GM13976 (cell line): ENCODE measurements around the gene SPATC1L.
"Not testable (repeated sequence)": the region's sequence is repeated elsewhere in the genome, so short reads cannot be mapped to it uniquely, and the experiment has no call there.

Experiments
- DNase-seq: peaks from one replicate; pipeline ENCODE4 v3.0.0; 2012; ENCODE audit warnings: low spot score
- in situ Hi-C: fragments of 300-500 bp; cut with MboI; formaldehyde crosslinking; loops from one replicate; pipeline ENCODE4 v1.12.0; 2022; ENCODE audit warnings: low sequenced_read_pairs, mixed read lengths, inconsistent platforms; ENCODE audit not compliant: unreplicated experiment
- TF ChIP-seq, protein P1 (sequence below): IDR thresholded peaks from 2 replicates; pipeline ENCODE4 v1.5.1; 2012; ENCODE audit warnings: borderline replicate concordance, mild to moderate bottlenecking; ENCODE audit not compliant: insufficient read depth; ENCODE audit errors: extremely low read depth, missing control alignments, control extremely low read depth

SPATC1L gene

DNA sequence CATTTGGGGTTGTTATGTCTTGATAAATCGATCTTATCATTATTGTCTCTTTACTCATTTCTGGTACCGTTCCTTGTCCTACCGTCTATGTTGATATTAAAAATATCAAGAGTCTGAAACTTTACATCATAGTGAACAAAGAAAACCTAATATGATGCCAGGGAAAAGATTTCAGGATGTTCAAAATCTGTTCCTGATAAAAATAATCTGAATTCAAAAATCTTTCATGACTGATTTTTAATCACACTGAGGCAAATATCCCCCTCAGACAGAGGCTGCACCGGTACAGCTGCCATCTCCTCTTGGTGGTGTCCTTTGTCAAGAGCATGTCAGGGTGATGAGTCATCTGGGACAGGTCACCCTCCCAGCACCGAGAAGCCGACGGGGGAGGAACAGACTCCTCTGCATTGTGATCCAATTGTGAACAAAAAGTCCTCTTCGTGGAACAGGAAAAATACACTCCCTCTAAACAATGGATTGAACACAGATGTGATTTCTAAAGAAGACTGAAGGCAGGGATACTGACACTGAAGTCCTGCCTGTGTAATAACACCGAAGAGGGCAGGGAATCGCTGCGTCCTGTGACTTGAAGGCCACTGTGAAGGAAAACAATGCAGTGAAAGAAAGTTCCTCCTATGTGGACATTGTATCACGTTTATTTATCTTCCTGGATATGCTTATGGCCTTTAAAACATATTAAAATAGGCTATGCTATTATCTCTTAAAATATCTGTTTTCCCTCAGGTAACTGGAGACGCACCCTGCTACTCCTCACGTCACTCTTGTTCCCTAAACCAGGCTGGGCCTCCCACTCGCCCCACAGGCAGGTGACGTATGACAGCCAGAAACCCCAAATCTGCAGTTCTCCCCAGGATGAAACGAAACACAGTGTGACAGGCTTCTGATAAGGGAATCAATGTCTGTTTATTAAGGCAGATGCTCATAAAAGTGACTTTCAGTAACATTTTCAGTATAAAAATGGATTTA is 4.3 kb upstream of the SPATC1L start:
- TF ChIP-seq, protein P1, sequence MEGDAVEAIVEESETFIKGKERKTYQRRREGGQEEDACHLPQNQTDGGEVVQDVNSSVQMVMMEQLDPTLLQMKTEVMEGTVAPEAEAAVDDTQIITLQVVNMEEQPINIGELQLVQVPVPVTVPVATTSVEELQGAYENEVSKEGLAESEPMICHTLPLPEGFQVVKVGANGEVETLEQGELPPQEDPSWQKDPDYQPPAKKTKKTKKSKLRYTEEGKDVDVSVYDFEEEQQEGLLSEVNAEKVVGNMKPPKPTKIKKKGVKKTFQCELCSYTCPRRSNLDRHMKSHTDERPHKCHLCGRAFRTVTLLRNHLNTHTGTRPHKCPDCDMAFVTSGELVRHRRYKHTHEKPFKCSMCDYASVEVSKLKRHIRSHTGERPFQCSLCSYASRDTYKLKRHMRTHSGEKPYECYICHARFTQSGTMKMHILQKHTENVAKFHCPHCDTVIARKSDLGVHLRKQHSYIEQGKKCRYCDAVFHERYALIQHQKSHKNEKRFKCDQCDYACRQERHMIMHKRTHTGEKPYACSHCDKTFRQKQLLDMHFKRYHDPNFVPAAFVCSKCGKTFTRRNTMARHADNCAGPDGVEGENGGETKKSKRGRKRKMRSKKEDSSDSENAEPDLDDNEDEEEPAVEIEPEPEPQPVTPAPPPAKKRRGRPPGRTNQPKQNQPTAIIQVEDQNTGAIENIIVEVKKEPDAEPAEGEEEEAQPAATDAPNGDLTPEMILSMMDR = no peak
- in situ Hi-C loops = no loop called here
- no peak for DNase-seq

DNA sequence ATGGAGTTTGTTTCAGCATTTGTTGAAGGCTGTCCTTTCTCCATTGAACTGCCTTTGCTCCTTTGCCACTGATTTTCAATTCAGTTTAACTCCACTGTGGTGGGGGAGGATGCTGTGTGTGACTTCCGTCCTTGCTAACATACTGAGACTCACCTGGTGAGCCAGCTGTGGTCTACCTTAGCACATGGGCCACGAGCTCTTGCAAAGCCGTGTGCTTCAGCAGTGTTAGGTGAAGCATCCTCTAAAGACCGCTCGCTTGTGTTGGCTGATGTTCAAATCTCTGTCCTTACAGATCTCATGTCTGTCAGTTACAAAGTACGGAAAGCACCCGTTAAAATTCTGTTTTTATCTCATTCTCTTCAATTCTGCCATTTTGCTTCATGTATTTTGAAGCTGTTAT is 3.6 kb upstream of the SPATC1L start:
- no peak for DNase-seq
- TF ChIP-seq, protein P1 = no peak

DNA sequence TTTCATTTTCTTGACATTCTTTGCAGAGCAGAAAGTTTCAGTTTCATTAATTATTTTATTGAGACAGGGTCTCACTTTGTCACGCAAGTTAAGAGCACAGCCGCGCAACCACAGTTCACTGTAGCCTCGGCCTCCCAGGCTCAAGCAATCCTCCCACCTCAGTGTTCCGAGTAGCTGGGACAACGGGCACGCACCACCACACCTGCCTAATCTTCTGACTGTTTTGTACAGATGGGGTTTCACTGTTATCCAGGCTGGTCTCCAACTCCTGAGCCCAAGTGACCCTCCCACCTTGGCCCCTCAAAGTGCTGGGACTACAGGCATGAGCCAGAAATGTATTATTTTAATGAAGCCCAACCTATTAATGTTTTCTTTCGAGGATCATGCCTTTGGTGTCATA is 3.0 kb upstream of the SPATC1L start:
- TF ChIP-seq, protein P1 = no peak
- in situ Hi-C loops = no loop called here

More for the DNA sequence above, 3.6 kb upstream of the SPATC1L start:
- in situ Hi-C loops = no loop called here

DNA sequence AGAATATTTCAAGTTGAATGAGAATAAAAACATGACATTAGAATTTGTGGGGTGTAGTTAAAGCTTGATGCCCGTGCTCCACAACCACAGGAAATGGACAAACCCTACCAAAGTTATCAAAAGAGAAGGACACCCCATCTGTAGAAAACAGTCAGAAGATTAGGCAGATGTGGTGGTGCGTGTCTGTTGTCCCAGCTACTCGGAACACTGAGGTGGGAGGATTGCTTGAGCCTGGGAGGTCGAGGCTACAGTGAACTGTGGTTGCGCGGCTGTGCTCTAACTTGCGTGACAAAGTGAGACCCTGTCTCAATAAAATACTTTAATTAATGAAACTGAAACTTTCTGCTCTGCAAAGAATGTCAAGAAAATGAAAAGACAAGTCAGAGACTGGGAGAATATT is 1.5 kb upstream of the SPATC1L start:
- no peak for DNase-seq

More for the DNA sequence above, 3.0 kb upstream of the SPATC1L start:
- no peak for DNase-seq

DNA sequence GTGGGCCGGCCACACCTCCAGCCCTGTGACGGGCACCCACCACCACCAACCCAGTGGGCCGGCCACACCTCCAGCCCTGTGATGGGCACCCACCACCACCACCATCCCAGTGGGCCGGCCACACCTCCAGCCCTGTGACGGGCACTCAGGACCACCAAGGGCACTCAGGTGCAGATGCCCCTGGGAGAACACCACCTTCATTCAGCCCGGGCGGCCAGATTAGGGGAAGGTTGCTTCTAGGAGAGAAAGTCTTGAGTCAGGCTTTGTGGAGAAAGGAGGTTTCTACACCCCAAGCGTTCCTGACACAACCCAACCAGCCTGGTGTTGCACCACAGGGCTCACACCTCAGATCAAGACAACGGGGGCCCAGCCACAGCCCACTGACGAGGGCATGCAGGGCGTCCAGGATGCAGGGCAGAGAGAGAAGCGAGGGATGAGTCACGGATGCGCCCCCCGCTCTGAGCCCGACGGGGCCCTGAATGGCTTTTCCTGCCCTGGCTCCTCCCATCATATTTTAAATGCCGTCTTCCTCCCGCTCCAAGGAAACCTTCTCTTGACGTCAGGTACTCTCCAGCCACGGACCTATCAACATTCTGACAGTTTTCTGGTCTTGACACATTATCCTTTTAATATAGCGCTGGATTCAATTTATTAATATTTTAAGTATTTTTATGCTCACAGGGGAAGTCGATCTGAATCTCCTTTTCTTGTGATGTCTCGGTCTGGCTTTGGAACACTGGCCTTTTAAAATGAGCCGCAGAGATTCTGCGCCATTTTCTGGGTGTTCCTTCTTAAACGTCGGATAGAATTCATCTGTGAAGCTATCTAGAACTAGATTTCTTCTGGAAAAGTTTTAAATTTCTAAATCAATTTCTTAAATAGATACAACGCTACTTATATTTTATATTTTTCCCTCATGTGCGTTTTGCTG is 631 bp upstream of the SPATC1L start:
- in situ Hi-C loops = no loop called here
- peak; percentile 83 for DNase-seq
- TF ChIP-seq, protein P1 = no peak

More for the DNA sequence above, 1.5 kb upstream of the SPATC1L start:
- in situ Hi-C loops = no loop called here
- TF ChIP-seq, protein P1 = no peak

DNA sequence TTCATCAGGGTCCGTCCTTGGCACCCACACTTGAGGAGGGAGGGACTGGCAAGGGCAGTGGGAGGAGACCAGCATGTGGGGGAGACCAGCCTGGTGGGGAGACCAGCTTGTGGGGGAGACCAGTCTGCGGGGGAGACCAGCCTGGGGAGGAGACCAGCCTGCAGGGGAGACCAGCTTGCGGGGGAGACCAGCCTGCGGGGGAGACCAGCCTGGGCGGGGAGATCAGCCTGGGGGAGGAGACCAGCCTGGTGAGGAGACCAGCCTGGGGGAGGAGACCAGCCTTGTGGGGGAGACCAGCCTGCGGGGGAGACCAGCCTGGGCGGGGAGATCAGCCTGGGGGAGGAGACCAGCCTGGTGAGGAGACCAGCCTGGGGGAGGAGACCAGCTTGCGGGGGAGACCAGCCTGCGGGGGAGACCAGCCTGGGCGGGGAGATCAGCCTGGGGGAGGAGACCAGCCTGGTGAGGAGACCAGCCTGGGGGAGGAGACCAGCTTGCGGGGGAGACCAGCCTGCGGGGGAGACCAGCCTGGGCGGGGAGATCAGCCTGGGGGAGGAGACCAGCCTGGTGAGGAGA is 836 bp downstream of the SPATC1L start:
- in situ Hi-C loops, DNase-seq: not testable (repeated sequence)
